KMS-11 (cell line): ENCODE data around the gene FECH.

Experiments
- H2AFZ ChIP-seq: fragments of 200-600 bp; sonication (generic); 2 replicates; pipeline ENCODE4 v1.6.1; 2016; ENCODE audit warnings: antibody characterized with exemption, mixed run types, low read depth
- H3K27ac ChIP-seq: fragments of 200-600 bp; sonication (generic); 2 replicates; pipeline ENCODE4 v1.6.1; 2016; ENCODE audit warnings: mild to moderate bottlenecking, mixed run types
- H3K27me3 ChIP-seq: fragments of 200-600 bp; sonication (generic); 2 replicates; pipeline ENCODE4 v1.6.1; 2017; ENCODE audit warnings: mild to moderate bottlenecking, low read depth, mixed run types, moderate library complexity; ENCODE audit not compliant: insufficient read depth
- H3K36me3 ChIP-seq: fragments of 200-600 bp; sonication (generic); 2 replicates; pipeline ENCODE4 v1.6.1; 2017; ENCODE audit warnings: mild to moderate bottlenecking, mixed run types; ENCODE audit not compliant: insufficient read depth
- H3K4me1 ChIP-seq: fragments of 200-600 bp; sonication (generic); 2 replicates; pipeline ENCODE4 v1.6.1; 2016; ENCODE audit warnings: mild to moderate bottlenecking, low read depth, mixed run types; ENCODE audit not compliant: poor library complexity, severe bottlenecking
- H3K4me2 ChIP-seq: fragments of 200-600 bp; sonication (generic); 2 replicates; pipeline ENCODE4 v1.7.0; 2016; ENCODE audit warnings: mild to moderate bottlenecking, mixed run types
- H3K4me3 ChIP-seq: fragments of 200-600 bp; sonication (generic); IDR thresholded peaks from 2 replicates; pipeline ENCODE4 v1.6.1; 2017; ENCODE audit warnings: low read depth, low read length, mixed read lengths; ENCODE audit not compliant: insufficient read depth
- H3K79me2 ChIP-seq: fragments of 200-600 bp; sonication (generic); 2 replicates; pipeline ENCODE4 v1.6.1; 2016; ENCODE audit warnings: low read depth, mixed run types; ENCODE audit not compliant: insufficient read depth
- H3K9ac ChIP-seq: fragments of 200-600 bp; sonication (generic); 2 replicates; pipeline ENCODE4 v1.6.1; 2016; ENCODE audit warnings: mild to moderate bottlenecking, mixed run types
- H4K20me1 ChIP-seq: fragments of 200-600 bp; sonication (generic); 2 replicates; pipeline ENCODE4 v1.6.1; 2016; ENCODE audit warnings: mild to moderate bottlenecking, mixed run types; ENCODE audit not compliant: insufficient read depth
- CTCF ChIP-seq: fragments of 200-600 bp; sonication (generic); conservative IDR thresholded peaks from 2 replicates; pipeline ENCODE4 v1.6.1; 2017; ENCODE audit warnings: low read depth, mild to moderate bottlenecking, antibody characterized with exemption, low read length, moderate library complexity, mixed read lengths

The FECH gene

DNA sequence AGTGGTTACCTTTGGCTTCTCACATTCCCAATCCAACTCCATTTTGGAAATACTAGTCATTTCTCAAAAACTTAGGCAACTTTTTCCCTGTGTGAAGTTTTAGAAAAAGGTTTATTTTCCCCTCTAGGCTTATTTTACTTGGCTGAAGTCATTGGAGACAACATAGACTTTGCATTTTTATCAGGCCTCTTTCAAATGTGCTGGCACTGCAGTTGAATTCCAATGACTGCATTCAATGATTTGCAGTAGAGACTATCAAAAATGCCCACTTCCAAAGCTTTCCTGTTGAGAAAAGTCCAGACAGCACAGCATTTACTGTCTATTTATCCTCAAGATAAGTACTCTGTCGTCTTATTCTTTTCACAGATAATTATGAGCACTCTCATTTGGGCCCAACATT lies 81.3 kb downstream of the FECH start:
- Histone ChIP-seq H3K27me3 (no peaks in the 10 kb centered on the region), H3K79me2 (no peaks in the 10 kb centered on the region), H3K9ac (no peak overlapping the region), H2AFZ (no peak overlapping the region), H3K36me3 (no peaks in the 10 kb centered on the region), H3K27ac (no peak overlapping the region), H3K4me1 (no peaks in the 10 kb centered on the region), H3K4me3 (no peak overlapping the region), H4K20me1 (no peaks in the 10 kb centered on the region), H3K4me2 (no peak overlapping the region)
- no peak for TF ChIP-seq CTCF

DNA sequence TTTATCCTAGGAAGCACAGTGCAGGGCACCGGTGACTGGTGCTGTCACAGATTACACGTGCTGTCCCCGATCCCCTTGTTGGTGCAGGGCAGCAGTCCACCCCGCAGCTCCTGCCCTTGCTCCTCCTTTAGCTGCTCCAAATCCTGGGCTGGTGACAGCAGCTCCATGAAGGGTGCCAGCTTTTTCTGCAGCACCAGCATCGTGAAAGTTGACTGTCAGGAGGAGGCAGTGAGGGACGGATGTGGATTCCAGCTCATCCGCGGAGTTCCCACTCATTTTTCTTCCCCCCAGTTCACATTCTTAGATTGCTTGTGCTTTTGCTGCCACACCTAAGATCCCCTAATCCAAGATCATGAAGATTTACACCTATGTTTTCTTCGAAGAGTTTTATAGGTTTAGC lies 83.9 kb downstream of the FECH start:
- no peaks in the 10 kb centered on the region for H3K79me2 ChIP-seq
- no peak for TF ChIP-seq CTCF
- H3K4me1 ChIP-seq: no peaks in the 10 kb centered on the region
- no peak overlapping the region for H3K4me3 ChIP-seq
- H3K27me3 ChIP-seq: no peaks in the 10 kb centered on the region
- H2AFZ ChIP-seq: no peak overlapping the region
- no peaks in the 10 kb centered on the region for H4K20me1 ChIP-seq
- H3K27ac ChIP-seq: no peak overlapping the region
- no peaks in the 10 kb centered on the region for H3K36me3 ChIP-seq
- no peak overlapping the region for H3K9ac ChIP-seq
- no peak overlapping the region for H3K4me2 ChIP-seq

DNA sequence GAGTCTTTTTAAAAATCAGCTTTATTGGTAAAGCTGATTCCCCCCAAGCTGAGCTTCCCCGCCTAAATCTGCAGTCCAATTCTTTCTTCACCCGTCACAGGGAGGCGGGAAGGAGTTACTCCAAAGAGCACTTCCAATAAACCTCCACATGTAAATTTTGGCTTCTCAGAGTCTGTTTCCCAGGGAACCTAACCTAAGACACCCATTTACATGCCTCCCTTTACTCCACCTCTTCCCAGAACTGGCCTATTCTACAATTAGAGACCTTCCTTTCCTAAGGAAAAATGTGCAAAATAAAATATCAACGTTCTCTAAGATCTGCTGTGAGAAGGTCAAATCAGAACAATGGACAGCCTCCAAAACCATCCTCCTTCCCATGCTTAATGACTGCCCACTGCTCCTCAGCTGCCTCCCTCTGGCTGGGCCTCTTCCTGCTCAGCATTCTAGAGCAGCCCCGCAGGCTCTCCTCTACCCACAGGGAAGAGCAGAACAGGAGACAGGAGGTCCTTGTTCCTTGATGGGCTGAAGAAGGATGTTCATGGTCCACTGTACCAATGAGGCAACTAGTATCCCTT lies 87.7 kb downstream of the FECH start:
- H3K4me2 ChIP-seq: no peak overlapping the region
- no peaks in the 10 kb centered on the region for H3K27me3 ChIP-seq
- H3K79me2 ChIP-seq: no peaks in the 10 kb centered on the region
- no peak overlapping the region for H3K27ac ChIP-seq
- H3K4me1 ChIP-seq: no peaks in the 10 kb centered on the region
- H3K4me3 ChIP-seq: no peak overlapping the region
- no peak for TF ChIP-seq CTCF
- H3K9ac ChIP-seq: no peak overlapping the region
- H3K36me3 ChIP-seq: no peaks in the 10 kb centered on the region
- H2AFZ ChIP-seq: no peak overlapping the region
- H4K20me1 ChIP-seq: no peaks in the 10 kb centered on the region
